Hematopoietic multipotent progenitor cell treated with erythropoietin and hydrocortisone succinate and interleukin-3 and kit ligand, for 15 days (in vitro differentiated cells): ENCODE results near the gene OR13C8.
"Not testable (repeated sequence)": the region's sequence is repeated elsewhere in the genome, so short reads cannot be mapped to it uniquely, and the experiment has no call there.

Experiments used
- DNase-seq: peaks from one replicate; pipeline ENCODE4 v3.0.0-alpha.2; 2015; ENCODE audit warnings: low spot score

The OR13C8 gene, protein sequence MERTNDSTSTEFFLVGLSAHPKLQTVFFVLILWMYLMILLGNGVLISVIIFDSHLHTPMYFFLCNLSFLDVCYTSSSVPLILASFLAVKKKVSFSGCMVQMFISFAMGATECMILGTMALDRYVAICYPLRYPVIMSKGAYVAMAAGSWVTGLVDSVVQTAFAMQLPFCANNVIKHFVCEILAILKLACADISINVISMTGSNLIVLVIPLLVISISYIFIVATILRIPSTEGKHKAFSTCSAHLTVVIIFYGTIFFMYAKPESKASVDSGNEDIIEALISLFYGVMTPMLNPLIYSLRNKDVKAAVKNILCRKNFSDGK

DNA sequence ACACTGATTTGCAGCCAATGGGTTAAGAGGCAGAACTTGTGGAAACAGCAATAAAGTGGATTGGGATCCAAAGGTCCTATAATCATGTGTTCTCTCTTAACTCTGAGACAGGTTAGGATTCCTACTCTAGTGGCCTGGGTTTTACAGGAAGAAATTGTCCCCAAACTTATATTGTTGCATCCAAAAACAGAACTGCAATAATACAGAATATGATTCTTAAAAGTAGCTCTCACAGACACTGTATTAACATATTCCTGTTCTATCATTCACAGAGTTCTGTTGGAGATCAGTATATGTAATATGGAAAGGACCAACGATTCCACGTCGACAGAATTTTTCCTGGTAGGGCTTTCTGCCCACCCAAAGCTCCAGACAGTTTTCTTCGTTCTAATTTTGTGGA is at the start of gene OR13C8:
Gene OR13C8, plus strand, starts transcription at position 301 of the 400 bp plus-strand sequence. Its CDS starts 0 bp downstream, at position 301.
- no peak for DNase-seq

DNA sequence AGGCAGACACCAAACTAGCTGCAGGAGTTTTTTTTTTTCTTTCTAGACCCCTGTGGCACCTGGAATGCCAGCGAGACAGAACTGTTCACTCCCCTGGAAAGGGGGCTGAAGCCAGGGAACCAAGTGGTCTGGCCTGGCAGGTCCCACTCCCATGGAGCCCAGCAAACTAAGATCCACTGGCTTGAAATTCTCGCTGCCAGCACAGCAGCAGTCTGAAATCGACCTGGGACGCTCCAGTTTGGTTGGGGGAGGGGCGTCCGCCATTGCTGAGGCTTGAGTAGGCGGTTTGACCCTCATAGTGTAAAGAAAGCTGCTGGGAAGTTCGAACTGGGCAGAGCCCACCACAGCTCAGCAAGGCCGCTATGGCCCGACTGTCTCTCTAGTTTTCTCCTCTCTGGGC is 48.7 kb upstream of the OR13C8 start:
- not testable (repeated sequence) for DNase-seq

DNA sequence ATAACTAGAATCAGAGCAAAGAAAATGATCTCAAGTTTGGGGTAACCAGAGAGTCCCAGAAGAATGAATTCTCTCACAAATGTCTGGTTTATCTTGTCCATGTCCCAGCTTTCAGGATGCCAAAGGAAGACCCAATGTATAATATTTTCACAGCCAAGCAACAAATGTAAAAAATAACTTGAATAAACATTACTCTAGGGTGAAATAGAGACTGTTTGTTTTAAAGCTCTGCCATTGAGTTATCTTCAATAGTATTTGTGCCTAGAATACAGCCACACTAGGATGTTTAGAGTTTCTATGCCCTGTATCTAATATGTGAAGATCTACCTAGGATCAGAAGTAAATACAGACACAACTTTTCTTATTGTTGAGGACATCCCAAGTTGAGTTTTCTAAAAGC is 41.9 kb upstream of the OR13C8 start, which contains the start of gene OR13C4:
Gene OR13C4, minus strand, starts transcription at position 101 of the 400 bp plus-strand sequence. Its CDS starts 0 bp downstream, at position 101.
- DNase-seq: no peak

DNA sequence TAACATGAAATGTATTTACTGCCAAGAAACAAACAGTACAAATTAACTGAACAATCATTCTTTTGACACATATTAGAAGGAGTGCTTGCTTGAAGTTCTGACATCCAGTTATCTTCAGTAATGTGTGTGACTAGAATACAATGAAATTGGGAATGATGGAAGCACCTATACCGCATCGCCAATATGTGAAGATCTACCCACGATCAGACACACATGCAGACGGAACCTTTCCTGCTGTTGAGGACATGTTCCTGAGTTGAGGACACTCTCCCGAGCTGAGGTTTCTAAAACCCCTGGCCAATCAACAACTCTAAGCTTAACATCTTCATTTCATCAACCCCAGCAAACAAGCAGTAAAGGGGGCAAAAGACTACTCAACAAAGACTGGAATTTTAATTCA is 32.2 kb upstream of the OR13C8 start, which contains the start of gene OR13C3:
Gene OR13C3, minus strand, starts transcription at position 101 of the 400 bp plus-strand sequence. CDS start 133 bp downstream, outside the sequence.
- DNase-seq: no peak

DNA sequence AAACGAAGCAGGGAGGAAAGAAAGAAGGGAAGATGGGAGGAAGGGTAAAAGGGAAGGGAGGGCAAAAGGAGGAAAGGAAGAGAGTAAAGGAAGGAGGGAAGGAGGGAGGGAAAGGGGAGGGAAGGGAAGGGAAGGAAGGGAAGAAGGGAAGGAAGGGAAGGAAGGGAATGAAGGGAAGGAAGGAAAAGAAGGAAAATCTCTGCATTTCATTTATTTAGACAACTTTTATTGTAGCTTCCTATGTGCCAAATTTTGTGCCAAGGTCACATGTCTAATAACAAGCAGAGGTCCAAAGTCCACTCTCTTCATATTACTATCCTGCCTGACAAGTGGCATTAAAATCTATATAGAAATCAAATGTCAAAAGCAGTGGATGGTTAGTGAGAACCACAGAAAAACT is 29.7 kb upstream of the OR13C8 start:
- no peak for DNase-seq

DNA sequence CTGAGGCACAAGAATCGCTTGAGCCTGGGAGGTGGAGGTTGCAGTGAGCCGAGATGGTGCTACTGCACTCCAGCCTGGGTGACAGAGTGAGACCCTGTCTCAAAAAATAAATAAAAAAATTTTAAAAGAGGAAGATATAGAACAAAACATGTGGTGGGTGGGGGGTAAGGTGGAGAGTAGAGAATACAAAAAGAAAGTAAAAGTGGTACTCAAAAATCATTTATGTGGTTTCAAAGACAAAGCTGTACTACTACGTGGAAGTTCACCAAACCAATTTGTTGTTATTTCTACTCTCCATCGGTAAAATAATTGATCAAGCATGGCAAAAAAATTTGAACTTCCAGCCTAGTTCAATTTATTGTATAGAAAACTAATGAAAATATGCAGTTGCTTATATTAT is 24.3 kb upstream of the OR13C8 start:
- DNase-seq: no peak

DNA sequence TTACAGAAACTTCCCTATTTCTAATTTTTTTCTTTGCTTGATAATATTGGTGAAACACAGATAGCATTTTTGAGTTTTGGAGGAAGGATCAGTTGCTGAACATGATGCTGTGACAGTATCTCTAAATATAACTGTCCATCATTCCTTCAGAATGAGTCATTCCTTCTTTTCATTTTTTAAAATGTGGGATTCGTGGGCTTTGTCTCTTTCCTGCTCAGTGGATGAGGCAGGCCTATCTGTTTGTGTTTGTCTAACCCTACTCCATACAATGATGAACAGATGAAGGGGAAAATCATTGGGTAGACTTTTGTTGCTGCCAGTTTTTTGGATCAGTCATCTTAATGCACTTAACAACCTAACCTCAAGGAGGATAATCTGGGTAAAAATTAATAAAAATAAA is 15.7 kb upstream of the OR13C8 start:
- DNase-seq: no peak

DNA sequence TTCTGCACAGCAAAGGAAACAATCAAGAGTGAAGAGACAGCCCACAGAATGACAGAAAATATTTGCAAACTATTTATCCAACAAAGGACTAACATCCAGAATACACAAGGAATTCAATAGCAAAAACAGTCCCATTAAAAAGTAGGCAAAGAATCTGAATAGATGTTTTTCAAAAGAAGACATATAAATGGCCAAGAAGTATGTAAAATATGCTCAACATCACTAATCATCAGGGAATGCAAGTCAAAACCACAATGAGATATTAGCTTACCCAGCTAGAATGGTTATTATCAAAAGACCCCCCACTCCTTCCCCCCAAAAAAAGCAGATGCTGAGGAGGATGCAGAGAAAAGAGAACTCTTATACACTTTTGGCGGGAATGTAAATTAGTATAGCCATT is 13.4 kb upstream of the OR13C8 start:
- DNase-seq: no peak

DNA sequence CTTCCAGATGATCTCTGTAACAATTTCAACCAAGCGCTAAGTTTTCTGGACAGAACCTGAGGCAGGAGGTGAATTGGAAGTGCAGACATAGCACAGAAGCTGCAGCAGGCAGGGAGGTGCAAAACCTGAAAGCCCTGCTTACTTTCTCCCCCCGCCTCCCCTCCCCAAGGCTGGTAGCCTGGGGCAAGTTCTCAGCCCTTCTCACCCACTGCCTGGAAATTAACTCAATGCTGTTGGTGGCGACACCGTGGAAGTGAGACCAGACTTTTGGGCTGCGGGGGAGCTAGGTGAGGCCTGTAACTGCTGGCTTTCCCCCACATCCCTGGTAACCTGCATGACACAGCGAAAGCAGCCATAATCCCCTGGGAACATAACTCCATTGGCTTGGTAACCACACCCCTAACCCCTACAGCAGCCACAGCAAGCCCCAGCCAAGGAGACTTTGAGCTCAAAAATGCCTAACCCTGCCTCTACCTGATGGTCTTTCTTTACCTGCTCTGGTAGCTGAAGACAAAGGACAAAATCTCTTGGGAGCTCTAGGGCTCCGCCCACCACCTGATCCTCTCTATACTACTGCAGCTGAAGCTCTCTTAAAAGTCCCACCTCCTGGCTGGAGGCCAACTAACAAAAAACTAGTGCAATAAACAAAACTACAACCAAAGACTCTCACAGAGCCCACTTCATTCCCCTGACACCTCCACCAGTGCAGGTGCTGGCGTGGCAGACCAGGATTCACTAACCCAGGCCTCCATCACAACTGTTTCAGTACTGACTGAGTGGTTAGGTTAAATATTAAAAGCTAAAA is 11.9 kb upstream of the OR13C8 start:
- DNase-seq: no peak

DNA sequence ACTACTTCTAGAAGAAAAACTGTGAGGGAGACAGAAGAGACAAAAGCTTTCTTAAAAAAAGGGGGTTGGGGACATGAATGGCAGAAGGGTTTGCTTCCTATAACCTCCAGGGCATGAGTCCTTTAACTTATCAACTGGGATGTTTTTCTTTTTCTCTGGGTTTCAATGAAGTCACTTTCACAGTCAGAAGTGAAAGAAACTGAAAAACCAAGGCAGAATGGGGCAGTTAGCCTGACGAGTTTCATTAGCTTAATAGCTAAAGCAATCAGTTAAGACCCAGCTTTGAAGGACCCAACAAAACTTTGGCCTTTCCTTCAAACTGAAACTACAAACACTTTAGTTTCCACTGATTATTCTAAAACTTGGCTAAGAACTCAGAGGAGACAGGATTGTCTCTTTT is 4.6 kb upstream of the OR13C8 start:
- DNase-seq: no peak

DNA sequence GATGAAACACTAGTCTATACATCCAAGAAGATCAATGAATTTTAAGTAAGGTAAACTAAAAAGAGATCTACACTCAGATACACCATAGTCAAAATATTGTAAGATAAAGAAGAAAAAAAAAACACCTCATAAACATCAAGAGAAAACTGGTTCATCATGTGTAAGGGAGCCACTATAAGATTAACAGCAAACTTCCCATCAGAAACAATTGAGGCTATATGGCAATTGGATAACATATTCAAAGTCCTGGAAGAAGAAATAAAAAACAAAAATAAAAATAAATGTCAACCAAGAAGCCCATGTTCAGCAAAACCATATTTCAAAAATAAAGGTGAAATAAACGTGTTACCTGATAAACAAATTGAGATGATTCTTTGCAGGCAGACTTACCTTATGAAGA is 3.6 kb downstream of the OR13C8 start:
- no peak for DNase-seq

DNA sequence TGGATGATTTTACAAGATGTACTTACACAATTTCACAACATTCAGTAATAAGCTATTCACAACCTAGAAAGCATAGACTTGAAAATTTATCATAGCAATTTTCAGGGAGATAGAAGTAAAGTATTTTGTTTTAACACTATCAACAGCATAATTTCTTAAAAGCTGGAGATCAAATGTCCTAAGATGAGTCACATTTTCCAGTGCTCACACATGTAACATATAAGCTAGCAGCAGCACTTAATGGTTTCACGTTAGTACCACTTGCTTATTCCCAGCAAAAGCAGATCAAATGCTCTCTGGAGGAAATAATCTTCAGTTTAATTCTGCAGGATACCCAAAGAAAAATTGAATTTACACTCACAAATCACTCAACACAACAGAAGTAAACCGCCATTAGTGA is 6.5 kb downstream of the OR13C8 start:
- no peak for DNase-seq

DNA sequence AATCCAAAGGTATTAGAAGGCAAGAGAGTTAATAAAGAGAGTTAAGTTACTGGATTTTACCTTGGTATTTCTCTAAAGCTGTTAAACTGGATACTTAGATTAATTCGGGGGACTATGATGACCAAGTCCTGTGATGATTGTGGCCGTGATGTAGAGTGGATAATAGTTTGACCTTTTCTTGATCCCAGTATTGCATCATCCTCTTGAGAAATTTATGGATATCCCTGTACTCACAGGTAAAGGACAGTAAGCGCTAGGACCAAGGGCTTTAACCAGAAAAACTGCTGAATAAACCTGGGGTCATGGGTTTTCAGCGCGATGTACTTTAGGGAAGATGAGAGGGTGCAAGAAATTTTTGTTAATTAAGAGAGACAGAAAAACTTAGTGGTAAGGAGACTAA is 8.3 kb downstream of the OR13C8 start:
- DNase-seq: no peak

DNA sequence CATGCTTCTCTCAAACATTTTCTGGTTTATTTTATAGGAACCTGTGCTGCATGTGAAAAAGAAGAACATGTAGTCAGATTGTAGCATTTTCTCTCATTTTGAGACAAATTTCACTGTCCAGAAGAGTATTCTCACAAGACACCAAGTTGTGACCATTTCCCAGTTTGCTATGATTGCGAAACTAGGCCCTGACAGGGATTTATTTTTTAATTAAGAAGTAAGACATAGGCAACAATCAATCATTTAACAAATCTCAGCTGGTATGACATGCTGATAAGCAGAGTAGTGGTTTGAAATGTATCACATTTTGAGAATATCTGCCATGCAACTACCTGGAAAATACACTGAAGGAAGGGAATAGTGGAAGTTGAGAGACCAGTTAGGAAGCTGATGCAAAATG is 11.6 kb downstream of the OR13C8 start:
- no peak for DNase-seq

DNA sequence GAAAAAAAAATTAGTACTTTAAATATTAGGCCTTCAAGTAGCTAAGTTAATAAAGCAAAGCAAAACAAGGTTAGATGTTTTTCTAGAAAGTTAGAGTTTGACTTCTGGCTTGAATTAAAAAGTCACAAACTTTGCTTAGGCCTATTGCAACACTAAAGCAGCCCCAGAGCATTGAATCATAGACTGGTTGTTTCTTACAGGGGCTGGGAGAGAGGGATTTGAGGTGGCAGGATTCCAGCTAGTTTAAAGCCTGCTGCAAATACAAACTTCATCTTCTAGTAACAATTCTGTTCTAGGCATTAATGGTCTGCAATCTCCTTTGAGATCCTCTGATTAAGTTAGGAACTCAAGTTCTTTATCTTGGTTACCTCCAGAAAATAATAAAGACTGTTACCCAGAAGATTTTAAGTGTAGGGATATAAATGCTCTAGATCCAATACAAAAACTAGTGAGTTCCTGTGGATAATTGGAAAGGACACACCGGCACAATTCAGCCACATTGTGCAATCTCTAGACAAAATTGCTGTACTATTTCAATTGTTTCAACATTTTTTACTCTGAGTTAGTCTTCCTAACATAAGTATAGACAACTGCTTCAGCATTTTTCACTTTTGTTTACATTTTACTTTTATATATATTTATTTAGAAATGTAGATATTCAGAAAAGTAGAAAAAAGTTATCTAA is 17.7 kb downstream of the OR13C8 start:
- DNase-seq: no peak

DNA sequence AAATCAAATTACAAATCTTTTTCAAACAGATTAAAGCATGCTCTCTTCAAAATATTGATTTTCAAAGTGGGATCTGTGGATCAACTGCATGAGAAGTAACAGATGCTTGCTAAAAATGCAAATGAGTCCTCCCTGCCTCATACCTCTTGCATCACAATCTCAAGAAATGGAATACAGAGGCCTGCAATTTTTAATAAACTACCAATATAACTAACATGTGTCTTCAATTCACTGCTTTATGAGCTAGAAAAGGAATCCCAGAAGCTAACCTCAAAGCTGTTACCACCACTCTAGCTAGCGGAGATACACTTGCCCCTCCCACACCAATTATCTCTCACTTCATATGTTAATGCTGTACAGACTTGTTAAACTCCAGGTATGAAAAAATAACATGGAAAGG is 20.7 kb downstream of the OR13C8 start:
- DNase-seq: no peak

DNA sequence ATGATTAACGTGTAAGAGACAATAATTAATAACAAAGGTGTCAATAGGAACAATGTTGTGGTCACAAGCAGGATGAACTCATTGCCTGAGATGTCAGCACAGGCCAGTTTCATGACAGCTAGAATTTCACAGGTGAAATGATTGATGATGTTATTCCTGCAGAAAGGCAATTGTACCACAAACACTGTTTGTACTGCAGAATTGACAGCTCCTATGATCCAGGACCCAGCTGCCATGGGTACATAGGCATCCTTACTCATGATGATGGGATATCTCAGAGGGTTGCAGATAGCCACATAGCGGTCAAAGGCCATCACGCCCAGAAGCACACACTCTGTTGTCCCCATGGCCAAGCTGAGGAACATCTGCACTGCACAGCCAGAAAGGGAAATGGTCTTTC is 29.8 kb downstream of the OR13C8 start:
- not testable (repeated sequence) for DNase-seq

DNA sequence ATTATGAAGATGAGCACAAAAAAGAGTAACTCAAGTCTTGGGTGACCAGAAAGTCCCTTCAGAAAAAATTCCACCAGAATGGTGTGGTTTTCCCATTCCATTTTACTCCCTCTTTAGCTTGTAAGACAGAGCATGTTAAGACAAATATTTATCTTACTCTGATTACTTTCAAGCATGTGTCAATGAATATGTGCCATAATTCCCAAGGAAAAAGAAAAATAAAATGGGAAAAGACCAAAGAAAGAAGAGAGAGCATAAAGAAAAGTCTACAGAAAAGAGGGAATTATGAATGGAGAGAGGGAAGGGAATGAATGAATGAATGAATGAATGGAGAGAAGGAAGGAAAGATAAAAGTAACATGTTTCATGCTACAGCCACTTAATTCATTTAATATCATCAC is 30.3 kb downstream of the OR13C8 start, which contains the start of gene OR13C5:
Gene OR13C5, minus strand, starts transcription at position 101 of the 400 bp plus-strand sequence. Its CDS starts 0 bp downstream, at position 101.
- not testable (repeated sequence) for DNase-seq

DNA sequence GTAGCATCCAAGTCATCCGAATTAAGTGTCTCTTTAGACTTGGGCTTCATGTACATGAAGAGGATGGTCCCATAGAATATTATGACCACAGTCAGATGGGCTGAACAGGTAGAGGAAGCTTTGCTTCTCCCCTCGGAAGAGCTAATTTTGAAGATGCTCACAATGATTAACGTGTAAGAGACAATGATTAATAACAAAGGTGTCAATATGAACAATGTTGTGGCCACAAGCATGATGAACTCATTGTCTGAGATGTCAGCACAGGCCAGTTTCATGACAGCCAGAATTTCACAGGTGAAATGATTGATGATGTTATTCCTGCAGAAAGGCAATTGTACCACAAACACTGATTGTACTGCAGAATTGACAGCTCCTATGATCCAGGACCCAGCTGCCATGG is 35.8 kb downstream of the OR13C8 start:
- DNase-seq: no peak

DNA sequence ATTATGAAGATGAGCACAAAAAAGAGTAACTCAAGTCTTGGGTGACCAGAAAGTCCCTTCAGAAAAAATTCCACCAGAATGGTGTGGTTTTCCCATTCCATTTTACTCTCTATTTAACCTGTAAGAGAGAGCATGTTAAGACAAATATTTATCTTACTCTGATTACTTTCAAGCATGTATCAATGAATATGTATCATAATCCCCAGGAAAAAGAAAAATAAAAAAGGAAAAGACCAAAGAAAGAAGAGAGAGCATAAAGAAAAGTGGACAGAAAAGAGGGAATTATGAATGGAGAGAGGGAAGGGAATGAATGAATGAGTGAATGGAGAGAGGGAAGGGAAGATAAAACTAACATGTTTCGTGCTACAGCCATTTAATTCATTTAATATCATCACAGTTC is 36.6 kb downstream of the OR13C8 start, which contains the start of gene OR13C2:
Gene OR13C2, minus strand, starts transcription at position 101 of the 400 bp plus-strand sequence. Its CDS starts 0 bp downstream, at position 101.
- DNase-seq: not testable (repeated sequence)

DNA sequence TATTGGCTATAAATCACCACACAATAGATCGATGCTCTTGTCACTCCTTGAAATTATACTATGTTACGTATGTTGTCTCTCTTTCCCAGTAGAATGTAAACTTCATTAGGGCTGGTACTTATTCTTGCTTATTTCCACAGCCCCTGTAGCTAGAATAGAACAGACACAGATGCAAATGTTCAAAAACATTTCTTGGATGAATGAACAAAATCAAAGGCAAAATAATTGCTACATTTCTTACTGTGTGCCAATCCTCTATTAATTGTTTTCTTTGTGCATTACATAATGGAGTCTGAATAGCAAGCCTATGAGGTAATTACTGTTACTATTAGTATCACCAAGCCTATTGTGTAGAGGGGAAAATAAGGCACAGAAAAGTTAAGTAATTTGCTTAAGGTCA is 37.2 kb downstream of the OR13C8 start:
- DNase-seq: no peak

DNA sequence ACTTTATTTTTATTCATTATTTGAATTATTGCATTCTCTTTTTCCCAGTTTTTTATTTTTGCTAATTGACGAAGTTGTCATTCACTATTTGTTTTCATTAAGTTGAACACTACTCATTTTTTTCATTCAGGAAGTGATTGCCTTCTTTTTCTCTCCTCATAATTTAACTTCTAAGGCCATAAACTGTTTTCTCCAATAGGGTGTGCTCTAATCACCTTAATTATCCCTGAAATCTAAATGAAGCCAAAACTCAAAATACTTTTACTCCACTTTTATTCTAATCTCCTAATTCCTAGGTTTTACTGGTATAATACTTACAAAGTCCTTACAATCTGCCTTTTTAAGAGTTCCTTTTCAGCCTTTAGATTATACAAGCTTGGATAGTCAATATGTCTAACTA is 39.4 kb downstream of the OR13C8 start:
- DNase-seq: no peak
